HG02981 (cell line): ENCODE results near the gene GFOD1.
"Not testable (repeated sequence)": the region's sequence is repeated elsewhere in the genome, so short reads cannot be mapped to it uniquely, and the experiment has no call there.

Experiments
- ATAC-seq: cut with Tn5 transposase; IDR thresholded peaks from one replicate; pipeline ENCODE4 v1.9.1; 2021; ENCODE audit warnings: mild to moderate bottlenecking, moderate library complexity; ENCODE audit not compliant: unreplicated experiment

Gene GFOD1

DNA sequence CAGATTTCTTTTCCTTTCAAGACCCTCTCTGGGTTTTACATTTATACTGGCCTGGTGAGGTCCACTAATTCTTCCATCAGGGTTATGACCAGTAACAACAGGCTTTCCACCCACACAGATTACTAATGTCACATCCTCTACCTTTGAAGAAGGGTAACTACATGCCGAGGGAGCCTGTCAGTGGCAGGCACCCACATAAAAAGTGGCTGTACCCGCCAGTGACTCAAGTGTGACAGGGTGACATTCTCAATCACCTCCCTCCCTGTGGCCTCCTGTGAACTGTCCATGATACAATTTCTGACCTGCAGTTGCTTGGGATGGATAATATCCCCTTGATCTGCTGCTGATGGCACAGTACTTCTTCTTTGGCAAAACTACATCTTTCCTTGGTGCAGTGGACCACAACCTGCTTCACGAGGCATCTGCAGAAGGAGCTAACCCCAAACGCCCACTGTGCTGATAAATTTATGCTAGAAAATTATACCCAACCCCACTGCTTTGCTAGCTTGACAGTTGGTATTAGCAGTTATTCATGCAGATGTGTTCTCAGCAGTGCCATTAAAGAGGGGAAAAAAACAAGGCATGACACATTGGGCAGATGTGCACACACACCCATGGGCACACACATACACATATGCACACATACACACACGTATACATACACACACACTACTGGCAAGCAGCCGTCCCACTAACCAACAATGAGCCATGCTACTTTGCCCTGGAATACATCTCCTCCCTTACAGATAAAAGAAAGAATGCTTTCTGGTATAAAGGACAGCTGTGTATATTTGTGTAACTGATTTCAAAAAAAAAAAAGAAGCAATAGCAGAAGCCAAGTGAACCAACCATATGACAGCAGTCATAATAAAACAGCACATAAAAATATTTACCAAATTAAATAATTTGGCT is 20.8 kb downstream of the GFOD1 start:
- no peak for ATAC-seq

DNA sequence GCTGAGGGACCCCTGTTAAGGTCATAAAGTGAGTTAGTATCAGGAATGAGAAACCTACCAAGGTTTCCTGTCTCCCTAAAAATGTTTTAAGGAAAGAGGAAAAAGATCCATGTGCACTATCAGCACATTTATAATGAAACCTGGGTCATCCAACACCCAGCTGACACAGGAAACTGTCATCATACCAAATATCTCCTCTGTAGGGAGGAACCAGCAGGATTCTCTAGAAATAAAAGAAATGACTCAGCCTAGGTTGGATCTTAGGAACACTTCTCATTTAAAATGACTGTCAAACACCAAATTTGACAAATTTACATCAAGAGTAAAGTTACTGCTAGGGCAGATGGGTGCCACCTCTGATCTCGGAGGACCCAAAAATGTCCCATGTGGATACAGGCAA is 21.7 kb downstream of the GFOD1 start:
- no peak for ATAC-seq

DNA sequence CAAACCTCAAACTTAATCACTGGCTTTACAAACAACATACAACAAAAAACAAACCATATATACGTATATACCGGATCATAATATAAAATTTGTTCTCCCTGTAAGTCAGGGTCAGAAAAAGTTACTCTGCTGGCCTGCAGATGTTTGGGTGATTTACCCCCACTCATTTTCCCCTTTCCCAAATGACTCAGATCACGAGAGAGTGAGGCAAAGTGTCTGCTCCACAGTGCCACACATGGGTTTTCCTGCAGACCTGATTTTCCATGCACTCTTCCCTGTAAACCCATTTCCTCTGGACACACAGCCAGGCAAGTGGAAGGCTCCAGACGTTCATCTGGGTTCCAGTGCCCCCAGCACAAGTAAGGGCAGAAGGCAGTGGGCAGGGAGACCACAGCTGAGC is 23.5 kb downstream of the GFOD1 start:
- ATAC-seq = no peak

DNA sequence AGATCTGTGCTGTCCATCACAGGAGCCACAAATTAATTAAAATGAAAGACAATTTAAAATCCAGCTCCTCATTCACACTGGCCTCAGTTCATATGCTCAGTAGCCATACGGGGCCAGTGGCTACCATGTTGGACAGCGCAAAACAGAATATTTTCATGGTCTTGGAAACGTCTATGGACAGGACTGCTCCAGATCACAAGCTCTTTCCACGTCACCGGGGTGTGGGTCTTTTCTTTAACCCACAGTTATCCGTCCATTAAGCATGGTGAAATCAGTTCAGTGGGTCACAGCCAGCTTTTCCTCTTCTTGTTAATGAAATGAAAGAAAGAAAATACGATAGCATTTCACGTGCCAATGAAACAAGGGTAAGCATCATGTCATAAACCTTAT is 24.1 kb downstream of the GFOD1 start:
- ATAC-seq = no peak

DNA sequence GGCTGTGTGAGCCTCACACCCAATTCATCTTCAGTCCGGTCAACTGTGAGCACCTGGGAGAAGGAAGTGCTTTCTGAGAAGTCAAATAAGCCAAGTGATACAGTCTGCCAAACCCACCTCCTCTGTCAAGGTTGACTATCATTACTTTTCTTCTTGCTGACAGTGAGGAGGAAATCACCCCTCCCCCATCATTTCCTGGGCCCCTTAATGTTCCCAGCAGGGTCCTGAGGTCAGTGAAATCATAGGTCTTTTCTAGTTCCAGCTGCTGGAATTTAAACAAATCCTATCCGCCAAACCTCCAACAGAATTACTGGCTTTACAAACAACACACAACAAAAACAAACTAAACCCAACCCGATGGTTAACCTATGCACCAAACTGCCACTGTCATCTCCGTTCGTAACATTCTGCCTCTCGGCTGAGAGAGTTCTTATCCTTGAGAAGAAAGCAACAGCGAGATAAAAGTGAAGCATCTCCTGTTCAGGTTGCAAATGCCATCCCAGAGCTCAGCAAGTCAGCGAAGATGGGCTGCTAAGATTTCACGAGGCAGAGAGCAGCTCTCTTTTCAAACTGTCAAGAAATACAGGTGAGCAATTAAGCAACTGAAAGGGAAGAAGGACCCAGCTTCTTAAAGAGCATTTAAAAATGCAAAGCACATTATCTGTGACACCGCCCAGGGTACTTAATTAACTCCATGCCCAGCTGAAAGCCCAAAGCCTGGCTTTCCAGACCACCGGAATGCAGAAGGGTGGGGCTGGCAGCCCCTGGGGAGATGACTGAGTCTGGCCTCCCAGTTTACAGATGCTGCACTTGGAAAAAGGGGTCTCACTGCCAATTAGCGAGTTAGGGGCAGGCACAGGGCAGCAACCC is 24.7 kb downstream of the GFOD1 start:
- no peak for ATAC-seq

DNA sequence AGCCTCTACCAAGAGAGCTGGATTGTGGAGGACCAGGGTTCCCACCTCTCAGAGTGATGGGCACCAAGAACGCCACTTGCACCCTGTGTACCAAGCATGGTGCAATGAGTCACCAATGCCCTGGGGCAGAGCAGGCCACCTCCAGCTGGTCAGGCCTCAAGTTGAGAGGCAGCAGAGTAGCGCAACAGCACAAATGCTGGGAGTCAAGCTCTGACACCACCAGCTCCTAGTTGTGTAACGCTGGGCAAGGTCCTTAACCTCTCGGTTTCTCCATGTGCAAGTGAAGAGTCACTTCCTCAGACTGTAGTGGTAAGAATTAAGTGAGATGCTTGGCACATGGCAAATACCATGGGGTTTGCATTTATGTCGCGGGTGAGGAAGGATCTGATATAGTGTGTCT is 25.6 kb downstream of the GFOD1 start:
- ATAC-seq = no peak

DNA sequence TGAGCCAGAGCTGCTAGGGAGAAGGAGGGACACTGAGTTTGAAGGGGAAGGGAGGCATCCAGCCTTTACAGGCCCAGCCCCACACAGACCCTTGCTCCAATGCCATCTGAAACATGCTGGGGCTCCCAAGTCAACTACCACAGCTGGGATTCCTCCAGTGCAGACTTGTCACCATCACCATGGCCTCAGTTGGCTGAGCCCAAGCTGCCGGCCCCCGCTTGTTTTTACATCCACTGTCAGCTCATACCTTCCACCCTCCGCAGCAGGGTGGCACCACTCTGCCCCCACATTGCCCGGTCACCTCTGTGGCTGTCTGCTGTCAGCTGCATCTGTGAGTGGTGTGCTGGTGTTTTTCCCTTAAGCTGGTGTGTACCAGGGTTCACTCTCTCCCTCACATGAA is 26.1 kb downstream of the GFOD1 start:
- ATAC-seq = no peak

DNA sequence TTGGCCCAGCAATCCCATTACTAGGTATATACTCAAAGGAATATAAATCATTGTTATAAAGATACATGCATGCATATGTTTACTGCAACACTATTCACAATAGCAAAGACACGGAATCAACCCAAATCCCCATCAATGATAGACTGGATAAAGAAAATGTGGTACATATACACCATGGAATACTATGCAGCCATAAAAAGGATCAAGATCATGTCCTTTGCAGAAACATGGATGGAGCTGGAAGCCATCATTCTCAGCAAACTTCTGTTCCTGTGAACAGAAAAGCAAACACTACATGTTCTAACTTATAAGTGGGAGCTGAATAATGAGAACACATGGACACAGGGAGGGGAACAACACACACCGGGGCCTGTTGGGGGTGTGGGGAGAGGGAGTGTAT is 27.1 kb downstream of the GFOD1 start:
- not testable (repeated sequence) for ATAC-seq

DNA sequence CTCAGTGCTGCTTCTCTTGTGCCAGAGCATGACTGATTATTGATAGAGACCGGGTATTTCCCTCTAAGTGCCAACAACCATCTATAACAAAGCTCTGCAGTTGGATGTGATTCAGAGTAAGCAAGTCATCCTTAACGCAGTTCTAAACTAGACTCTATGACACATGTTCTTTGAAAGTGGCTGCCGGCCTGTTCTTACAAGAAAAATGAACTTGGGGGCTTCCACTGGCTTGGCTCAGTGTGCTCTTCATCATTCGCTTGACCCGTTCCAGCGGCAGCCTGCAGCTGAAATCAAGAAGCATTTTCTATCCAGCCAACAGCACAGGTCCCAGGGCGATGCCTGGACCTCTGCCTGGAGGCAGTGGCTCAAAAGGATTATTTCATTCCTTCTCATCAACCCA is 29.8 kb downstream of the GFOD1 start:
- no peak for ATAC-seq

DNA sequence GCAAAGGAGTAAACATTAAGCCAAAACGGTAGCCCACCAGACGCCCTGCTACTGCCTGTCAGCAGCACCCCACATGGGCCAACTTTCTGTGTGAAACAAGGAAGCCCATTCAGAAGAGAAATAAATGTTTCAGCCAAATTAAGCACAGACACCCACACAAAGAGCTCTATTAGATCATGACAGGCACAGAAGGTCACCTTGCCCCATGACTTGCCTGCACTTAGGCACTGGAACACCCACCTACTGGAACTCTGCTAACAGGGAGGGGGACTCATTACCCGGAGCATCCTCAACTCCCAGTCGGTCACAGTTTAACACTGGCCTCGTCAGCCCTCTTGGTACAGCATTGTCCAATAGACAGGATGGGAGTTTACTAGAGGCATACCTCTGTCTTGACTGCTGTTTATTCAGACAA is 31.8 kb downstream of the GFOD1 start:
- ATAC-seq = no peak

DNA sequence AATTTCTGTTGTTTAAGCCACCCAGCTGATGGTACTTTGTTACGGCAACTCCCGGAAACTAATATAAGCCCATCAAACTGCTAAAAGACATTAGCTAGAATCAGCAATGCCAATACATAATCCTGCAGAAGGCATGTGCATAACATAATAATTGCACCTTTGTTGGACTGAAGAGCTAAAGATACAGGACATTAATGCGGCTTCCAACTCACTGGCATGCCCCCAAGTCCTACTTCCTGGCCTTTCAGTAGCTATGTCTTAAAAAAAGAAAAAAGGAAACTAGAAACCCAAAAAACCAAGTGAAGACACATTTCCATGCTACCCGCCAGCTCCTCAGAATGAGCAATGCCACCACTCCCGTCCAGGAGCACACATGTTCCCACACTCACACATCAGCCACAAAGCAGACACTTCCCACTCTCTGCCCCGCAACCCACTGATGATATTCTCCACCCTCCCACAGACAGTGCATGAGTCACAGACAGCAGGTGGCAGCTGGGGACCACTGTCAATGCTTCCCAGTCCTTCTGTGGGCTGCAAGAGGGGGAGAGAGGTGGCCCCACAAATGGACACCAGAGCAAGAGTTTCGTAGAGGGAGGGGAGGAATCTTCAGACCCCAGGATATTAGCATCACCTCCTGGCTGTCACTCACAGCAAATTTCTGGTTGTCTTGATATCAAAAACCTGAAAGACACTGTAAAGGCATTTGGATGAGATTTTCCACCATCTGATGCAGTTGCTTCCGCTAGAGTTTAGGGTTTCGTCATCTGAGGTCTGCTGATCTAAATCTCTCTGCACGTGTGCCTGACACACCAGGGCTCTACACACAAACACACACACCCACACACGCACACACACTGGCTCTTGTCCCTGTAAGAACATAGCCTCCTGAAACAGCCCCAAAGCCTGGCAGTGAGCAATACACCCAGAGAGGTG is 32.8 kb downstream of the GFOD1 start:
- ATAC-seq = no peak

DNA sequence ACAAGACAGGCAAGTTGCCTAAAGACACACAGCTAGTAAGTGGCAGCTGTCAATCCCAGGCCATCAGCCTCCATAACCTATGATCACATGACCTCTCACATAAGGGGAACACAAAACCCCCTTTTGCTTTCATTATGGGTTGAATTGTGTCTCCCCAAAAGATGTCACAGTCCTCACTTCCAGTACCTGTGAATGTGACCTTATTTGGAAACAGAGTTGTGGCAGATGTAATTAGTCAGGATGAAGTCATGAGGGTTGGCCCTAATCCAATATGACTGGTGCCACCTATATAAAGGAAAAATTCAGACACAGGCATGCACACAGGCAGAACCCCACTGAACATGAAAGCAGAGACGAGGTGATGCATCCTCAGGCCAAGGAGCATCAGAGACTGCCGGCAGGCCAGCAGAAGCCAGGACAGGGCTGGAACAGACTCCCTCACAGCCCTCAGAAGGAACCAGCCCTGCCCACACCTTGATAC is 33.6 kb downstream of the GFOD1 start:
- ATAC-seq = no peak

DNA sequence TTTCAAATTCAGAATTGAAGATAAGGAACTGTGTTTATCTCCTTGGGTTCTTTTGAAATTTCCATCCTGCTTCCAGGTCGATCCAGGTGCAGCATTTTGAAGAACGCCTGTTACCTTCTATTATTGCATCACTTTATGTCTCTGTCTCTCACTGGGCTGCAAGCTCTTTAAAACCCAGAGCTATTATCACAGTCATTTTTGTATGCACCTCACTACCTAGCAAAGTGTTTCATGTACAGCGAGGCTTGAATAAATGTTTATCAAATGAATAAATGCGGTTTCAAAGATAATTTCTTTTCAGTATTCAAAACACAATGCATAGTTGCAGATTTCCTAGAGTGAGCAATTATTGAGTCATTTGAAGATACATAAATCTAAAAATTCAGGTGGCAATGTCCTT is 34.2 kb downstream of the GFOD1 start:
- ATAC-seq = no peak

DNA sequence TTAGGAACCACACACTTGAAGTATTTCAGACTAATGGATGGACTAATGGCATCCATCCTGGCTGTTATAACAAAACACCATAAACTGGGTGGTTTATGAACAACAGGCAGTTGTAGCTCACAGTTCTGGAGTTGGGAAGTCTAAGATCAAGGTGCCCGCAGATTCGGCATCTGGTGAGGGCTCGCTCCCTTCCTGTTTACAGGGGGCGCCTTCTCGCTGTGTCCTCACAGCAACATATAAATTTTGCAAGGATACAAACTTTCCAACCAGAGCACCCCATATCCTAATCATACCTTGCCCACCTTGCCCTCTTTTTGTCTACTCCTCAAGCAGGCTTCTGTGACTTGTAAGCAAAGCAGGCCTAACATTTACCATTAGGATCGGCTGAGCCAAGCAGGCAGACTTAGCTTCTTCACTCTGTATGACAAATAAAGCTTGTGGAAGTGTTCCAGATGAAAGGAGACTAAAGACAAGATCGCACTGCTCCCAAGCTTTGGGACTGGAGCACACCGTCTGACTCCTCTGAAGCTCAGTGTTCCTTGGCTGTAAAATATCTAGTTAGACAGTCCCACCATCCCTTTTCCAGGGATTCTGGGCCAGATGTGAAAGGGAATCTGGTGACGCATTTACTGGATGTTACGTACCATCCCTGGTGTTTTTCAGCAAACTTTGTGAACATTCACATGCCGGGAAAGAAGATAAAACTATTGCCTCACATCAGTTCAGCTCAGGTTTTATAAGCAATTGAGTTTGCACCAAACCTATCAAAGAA is 34.9 kb downstream of the GFOD1 start:
- no peak for ATAC-seq

DNA sequence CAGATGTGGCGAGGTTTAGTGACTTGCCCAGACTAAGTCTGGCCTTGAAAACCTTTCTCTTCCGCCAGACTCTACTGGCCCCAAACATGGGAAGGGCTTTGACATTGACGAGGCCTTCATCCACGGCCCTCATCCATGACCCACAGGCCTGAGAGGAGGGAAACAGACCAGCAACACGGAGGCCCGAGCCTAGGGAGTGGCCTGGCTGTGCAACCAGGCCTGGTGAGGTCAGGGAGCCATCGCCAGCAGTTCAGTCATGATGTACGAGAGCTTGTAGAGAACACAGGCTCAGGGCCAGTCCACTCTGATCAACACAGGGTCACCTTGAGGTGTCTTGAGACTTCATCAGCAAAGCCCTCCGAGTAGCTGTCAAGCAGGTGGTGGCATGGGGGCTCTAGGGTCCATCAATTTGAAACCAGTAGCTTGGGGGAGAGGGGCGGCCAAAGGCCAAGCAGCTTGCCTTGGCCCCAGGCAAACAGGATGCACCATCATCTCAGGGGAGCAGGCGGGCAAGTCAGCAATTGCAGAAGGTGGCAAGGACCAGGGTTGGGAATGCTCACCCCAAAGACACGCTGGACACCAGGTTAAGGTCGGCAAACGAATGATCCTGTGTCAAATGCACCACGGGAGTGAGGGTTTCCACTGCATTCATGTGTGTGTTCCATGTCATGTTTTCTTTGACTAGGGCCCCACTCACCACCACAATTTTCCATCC is 36.1 kb downstream of the GFOD1 start:
- no peak for ATAC-seq

DNA sequence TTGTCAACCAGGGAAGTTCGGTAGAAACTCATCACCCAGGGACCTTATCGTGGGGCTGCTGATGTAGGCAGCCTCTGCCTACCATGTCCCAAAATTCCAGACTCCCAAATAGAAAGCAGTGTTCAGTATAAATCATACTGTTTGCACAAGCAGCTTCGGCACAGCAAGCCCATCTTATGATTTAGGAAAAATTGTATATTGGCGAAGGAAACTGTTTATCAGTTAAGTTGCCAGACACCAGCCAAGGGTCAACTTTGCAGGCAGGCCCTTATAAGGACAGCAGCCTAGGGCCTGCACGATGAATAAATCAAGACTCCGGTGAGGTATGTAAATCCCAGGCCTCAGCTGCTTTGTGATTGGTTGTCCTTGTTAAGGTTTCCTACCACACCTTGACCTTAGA is 36.8 kb downstream of the GFOD1 start:
- ATAC-seq = no peak

DNA sequence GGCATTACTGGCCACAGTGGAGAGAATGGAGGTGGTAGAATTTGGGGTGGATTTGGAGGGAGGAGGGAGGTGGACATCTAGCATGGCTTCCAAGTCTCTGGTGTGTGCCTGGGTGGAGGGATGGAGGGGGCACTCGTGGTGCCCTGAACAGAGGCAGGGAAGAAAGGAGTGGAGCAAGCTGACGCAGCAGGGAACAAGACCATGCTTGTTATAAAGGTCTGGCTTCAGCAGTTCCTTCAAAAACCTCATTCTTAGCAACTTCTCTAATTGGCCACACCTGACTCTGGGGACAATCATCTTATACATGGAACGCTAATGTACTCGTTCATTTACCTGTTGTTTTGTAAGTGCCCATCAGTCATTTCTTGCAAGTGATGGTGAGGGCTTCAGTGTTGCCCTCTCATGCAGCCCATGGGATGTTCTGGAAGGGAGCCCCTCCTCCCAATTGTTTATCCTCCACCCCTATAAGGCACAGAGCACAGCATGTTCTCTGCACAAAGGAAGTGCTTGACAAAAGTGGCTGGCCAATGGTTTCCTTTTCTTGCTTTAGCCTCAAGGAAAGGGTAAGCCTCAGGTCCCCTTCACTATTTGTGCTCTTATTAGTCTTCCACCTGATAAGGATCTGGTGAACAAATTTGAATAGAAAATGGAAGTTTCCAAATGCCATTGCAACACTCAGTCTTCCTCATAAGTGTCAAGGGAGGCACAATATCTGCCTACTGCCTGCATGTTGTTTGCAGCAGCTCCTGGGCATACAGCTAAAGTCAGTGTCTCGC is 39.3 kb downstream of the GFOD1 start:
- no peak for ATAC-seq

DNA sequence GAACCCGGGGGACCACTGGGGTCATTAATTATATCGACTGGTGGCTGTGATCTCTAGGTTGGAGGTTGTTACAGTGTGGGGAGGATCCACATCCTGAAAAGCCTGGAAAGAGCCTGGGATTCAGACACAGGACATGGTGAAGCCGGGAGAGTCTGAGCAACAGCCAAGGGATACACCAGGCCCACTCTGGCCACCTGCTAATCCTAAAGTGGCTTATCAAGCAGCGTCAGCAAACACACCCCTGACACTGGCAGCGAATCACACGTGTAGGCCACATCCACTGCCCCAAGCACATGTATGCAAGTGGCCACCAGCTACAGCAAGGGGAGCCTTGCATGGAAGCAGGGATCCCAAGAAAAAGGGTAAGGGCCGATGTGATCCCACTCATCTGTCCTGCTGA is 41.0 kb downstream of the GFOD1 start:
- no peak for ATAC-seq

DNA sequence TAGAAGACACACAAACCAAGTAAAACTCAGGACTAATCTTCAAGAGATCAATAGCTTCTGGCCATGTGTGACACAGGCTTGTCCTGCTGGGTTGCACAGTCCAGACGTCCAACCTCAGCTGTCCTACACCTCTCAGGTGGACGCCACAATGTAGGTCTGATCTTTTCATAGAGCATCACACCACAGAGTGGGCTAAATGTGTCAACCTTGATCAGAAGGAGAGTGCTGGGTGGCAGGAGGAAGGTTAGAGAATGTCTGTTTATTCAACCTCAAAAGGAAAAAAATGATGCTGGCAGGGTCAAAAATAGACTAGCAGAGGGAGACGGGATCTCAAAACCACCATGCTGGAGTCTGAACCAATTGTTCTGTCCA is 41.7 kb downstream of the GFOD1 start:
- ATAC-seq = no peak
